Subcutaneous adipose tissue (tissue), 4 donors: ENCODE data around the gene S100A12. TPM values are rescaled to one million over a fixed set of nuclear protein-coding genes. Genes with fewer than 3 reads are reported as not detected.

Experiments
- total RNA-seq, 4 donors: library from RNA; depleted of rRNA; stranded (reverse); fragments of >200 nt; gene quantifications; one replicate each; pipeline ENCODE4 v1.1.0, GENCODE V29; 2016
- TF ChIP-seq, protein P1 (sequence below): fragments of 450-650 bp; IDR thresholded peaks from one replicate; pipeline ENCODE4 v1.5.1; 2016; ENCODE audit warnings: low read depth, mild to moderate bottlenecking, control low read depth, antibody characterized with exemption, moderate library complexity

The S100A12 gene
- total RNA-seq, 4 donors from 2014 or later = 4.0 to 6.8 TPM; not detected in 2

DNA sequence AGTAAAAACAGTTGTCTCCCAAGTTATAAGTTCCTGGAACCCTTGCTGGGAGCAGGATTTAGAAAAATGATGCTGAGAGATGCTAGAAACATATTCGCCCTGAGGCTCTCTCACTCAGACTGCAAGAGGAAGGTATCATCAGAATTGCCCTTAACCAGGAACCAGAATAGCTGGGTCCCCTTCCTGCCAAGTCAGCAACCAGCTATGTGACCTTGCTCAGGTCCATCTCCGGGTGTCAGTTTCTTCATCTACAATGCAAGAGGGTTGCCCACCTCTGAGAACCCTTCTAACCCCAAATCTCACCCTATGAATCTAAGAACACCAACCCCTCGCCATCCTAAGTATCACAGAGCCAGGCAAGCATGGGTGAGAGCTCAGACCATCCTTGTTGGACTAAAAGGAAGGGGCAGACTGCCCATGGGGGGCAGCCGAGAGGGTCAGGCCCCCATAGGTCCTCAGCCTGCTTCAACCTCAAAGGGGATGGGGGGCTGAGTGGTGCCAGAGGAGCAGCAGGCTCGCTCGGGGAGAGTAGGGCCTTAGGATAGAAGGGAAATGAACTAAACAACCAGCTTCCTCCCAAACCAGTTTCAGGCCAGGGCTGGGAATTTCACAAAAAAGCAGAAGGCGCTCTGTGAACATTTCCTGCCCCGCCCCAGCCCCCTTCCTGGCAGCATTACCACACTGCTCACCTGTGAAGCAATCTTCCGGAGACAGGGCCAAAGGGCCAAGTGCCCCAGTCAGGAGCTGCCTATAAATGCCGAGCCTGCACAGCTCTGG, 18.2 kb downstream of the S100A12 start:
- TF ChIP-seq, protein P1, sequence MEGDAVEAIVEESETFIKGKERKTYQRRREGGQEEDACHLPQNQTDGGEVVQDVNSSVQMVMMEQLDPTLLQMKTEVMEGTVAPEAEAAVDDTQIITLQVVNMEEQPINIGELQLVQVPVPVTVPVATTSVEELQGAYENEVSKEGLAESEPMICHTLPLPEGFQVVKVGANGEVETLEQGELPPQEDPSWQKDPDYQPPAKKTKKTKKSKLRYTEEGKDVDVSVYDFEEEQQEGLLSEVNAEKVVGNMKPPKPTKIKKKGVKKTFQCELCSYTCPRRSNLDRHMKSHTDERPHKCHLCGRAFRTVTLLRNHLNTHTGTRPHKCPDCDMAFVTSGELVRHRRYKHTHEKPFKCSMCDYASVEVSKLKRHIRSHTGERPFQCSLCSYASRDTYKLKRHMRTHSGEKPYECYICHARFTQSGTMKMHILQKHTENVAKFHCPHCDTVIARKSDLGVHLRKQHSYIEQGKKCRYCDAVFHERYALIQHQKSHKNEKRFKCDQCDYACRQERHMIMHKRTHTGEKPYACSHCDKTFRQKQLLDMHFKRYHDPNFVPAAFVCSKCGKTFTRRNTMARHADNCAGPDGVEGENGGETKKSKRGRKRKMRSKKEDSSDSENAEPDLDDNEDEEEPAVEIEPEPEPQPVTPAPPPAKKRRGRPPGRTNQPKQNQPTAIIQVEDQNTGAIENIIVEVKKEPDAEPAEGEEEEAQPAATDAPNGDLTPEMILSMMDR = no peak

DNA sequence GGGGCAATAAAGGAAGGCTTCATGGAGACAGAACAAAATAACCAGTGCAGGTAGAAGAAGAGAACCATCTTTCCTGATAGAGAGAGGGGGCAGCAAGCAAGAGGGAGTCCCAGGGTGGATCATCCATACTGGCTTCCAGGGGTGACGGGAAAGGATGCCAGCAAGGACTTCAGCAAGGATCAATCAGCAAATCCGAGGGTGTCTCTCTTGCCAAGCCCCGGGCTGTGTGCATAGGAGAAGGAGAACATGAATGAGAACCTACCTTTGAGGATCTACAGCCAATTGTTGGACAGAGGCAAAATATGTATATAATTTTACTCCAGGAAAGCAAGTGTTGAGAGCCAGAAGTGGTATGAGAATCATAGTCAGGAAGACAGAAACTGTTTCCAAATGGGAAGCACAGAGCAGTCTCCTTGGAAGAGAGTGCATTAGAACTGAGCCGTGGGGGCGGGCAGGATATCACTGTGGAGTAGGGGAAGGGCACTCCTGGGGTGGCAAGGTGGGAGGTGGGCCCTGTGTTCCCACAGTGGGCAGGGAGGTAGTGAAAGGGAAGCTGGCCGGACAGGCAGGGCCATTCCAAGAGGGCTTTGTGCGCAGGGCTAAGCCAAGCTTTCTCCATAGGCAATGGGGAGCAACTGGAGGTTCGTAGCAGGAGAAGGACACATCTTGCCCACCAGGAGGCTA, 18.9 kb downstream of the S100A12 start:
- TF ChIP-seq, protein P1 = no peak

DNA sequence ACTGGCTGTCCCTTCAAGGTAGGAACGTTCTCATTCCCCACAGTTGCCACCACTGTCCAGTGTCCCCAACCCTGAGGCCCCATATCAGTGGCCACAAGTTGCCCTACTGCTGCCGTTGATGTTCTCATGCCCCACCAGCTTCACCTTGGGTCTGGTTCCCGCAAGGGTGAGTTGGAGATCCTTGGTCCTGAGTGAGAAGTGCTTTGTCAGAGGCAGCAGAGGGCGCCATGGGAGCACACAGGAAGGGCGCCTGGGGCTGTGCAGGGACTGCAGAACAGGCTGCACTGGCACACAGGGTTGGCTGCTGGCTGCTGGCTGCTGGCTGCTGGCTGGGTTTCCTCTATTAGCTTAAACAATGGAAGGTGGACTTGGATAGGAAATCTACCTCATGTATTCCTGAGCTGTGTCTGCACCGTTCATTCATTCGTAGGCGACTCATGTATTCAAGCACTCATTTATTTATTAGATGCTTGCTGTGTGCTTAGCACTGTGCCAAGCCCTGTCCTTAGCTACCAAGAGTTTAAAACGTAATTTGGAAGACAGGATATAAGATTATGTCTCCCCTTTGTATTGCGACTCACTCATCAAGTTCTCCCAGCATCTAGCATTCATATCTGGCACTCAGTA, 19.9 kb downstream of the S100A12 start:
- TF ChIP-seq, protein P1 = no peak

DNA sequence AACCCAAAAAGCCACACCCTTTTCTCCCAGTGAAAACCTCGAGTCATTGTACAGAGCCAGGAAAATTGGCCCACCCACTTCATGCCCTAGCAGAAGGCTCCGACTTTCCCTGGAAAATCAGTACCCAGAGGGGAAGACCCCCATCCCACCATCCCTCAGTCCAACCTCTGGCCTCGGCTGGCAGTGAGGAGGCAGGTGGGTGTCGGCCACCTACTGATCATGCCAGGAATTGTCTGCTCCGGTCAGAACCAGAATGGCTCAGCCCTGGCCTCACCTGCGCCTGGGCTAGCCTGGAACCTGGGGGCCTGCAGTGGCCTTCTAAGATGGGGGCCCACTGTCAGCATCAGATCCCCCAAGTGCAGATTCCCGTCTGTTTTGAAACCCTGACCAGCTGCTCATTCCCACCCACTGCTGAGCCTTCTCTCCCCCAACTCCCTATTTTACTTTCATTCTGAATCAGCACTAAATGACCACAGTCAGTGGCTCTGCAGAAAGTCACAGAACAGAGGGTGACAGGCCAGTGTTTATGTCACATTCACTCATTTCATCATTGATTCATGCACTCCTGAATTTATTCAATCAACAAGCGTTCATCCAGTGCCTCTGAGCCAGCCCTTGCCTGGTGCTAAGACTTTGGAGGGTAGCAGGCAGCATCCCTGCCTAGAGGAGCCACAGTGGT, 20.8 kb downstream of the S100A12 start:
- TF ChIP-seq, protein P1 = no peak

DNA sequence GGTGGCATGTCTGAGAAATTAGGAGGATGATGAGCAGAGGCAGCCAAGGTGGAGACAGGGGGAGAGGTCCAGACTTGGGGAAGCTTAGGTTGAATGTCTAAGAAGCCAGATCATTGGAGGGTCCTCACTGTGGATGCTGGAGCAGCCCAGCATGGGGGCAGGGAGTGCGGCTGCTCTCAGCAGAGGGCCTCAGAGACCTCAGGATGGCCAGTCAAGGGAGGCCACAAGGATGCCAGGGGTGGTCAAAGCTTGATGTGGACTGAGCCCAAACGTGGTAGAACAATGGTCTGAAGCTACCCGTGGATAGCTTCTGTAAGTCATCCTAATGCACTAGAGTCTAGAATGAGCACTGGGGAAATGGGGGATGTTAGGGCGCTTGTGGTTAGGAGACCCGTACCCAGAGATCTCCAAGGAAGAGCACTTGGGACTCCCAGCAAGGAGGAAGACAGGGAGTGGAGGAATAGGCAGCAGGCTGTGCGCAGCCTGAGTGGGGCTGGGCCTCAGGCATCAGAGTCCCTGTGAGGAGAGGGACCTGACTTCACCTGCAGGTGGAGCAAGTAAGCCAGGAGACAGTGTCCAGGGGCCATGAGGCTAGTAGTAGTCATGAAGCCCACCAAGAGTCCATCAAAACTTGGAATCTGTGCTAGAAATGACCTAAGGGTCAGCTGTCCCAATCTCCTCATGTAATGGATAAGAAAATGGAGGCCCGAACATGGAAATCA, 22.0 kb downstream of the S100A12 start:
- TF ChIP-seq, protein P1 = no peak

DNA sequence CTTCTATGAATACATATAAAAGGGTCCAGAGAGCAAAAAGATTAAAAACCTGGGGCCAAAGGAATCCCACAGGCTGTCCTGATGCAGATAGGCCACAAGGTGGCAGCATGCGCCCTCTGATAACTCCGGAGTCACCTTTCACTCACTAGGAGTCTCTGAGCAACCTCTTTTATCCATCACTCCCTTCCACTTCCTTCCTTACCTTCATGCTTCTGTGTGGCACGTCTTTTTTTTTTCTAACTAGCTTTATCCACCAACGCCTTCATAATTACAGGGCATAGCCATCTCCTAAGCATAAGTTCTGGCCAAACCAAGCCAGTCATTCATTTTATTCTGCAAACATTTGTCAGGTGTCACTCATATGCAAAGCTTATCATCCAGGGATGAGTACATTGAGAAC, 22.9 kb downstream of the S100A12 start:
- TF ChIP-seq, protein P1 = no peak
